Activated CD4-positive, alpha-beta memory T cell treated with anti-CD3 and anti-CD28 coated beads, Interleukin-2, amount 10 ng/mL, durations not matched to agents 7 days and 5 days (primary cell): ENCODE measurements around the gene GLG1. TPM values are rescaled to one million over a fixed set of nuclear protein-coding genes. Genes with fewer than 3 reads are reported as not detected.
"Not testable (repeated sequence)": the region's sequence is repeated elsewhere in the genome, so short reads cannot be mapped to it uniquely, and the experiment has no call there.

ENCODE experiments used
- CTCF ChIA-PET: fragments of 350-600 bp; sonication (Branson Sonifier 250); formaldehyde crosslinking; loops from one replicate; lab custom pipeline; 2021; ENCODE audit warnings: antibody characterized with exemption, inconsistent platforms; lab: Charles Lee
- POLR2A ChIA-PET: fragments of 350-600 bp; sonication (Branson Sonifier 250); formaldehyde crosslinking; loops from one replicate; lab custom pipeline; 2021; ENCODE audit warnings: antibody characterized with exemption; lab: Charles Lee
- DNase-seq: peaks from one replicate; pipeline ENCODE4 v3.0.0-alpha.2; 2020
- H3K27ac Mint-ChIP-seq: one replicate; pipeline ENCODE4 v1.8.0; 2021; ENCODE audit warnings: mild to moderate bottlenecking, mixed read lengths
- H3K27me3 Mint-ChIP-seq: one replicate; pipeline ENCODE4 v1.8.0; 2021; ENCODE audit warnings: mixed read lengths
- H3K36me3 Mint-ChIP-seq: one replicate; pipeline ENCODE4 v1.8.0; 2021; ENCODE audit warnings: low read depth, mixed read lengths
- H3K4me1 Mint-ChIP-seq: one replicate; pipeline ENCODE4 v1.8.0; 2021; ENCODE audit warnings: mixed read lengths
- H3K4me3 Mint-ChIP-seq: one replicate; pipeline ENCODE4 v1.8.0; 2021; ENCODE audit warnings: mild to moderate bottlenecking, mixed read lengths
- H3K9me3 Mint-ChIP-seq: one replicate; pipeline ENCODE4 v1.8.0; 2021; ENCODE audit warnings: mixed read lengths
- total RNA-seq, 2 experiments: library from RNA; stranded (reverse); gene quantifications; one replicate each; pipeline ENCODE4 v1.2.3, GENCODE V29; 2021

GLG1 gene
- total RNA-seq, 2 experiments from 2014 or later = 130 to 132 TPM

GRCh38 chr16:74413485-74413884, 193.4 kb downstream of the GLG1 start:
- CTCF ChIA-PET, H3K36me3 Mint-ChIP-seq, H3K27me3 Mint-ChIP-seq, POLR2A ChIA-PET, H3K27ac Mint-ChIP-seq, H3K9me3 Mint-ChIP-seq, H3K4me3 Mint-ChIP-seq, DNase-seq, H3K4me1 Mint-ChIP-seq: not testable (repeated sequence)

DNA sequence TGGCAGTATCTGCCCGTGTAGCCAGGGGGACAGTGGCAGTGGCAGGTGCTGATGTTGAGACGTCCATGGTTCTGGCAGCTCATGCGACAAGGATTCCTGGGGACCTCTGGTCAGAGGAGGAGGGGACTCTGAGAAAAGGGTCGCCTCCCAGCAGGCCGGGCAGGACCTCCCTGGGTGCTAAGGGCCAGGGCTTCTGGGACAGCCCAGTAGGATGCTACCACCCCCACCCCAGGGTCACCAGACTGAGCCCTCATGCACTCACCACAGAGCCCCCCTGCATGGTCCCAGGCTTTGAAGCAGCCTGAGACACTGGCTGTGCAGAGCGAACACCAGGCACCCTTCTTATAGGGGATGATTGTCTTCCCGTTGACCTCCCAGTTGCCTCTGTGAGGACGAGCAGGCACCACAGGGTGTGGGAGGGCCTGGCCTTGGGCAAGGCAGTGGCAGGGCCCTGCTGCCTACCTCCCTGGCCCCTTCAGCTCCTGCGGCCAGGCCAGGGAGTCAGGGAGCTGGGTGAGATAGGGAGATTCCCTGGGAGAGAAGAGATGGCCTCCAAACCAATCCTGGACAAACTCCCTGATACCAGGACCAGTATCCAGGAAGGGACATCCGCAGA, 194.0 kb downstream of the GLG1 start:
- DNase-seq, H3K27me3 Mint-ChIP-seq, POLR2A ChIA-PET, H3K4me1 Mint-ChIP-seq, H3K36me3 Mint-ChIP-seq, CTCF ChIA-PET, H3K27ac Mint-ChIP-seq, H3K9me3 Mint-ChIP-seq, H3K4me3 Mint-ChIP-seq: not testable (repeated sequence)

- H3K9me3 Mint-ChIP-seq, H3K4me3 Mint-ChIP-seq, DNase-seq, H3K27me3 Mint-ChIP-seq, H3K27ac Mint-ChIP-seq, POLR2A ChIA-PET, H3K36me3 Mint-ChIP-seq, CTCF ChIA-PET, H3K4me1 Mint-ChIP-seq: not testable (repeated sequence)
Observed at GRCh38 chr16:74412138-74412774, 194.7 kb downstream of the GLG1 start.

DNA sequence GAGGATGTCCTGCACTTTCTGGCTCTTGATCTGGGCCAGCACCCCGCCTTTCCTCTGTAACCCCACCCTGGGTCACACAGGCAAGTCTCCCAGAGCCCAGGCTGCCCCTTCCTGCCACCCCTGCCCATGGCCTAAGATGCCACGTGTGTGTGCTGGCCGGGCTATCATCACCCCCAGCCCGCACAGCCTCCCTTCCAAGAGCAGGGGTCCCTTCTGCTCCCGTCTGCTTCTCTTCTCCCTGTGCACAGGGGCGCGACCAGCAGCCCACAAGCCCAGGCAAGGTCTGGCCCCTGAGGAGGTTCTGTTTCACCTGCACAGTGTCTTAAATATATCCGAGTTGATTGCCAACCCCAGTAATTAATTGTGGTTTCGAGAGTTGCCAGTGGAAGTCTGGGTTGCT, 195.9 kb downstream of the GLG1 start:
- H3K36me3 Mint-ChIP-seq, DNase-seq, H3K27ac Mint-ChIP-seq, H3K4me3 Mint-ChIP-seq, POLR2A ChIA-PET, H3K4me1 Mint-ChIP-seq, H3K9me3 Mint-ChIP-seq, H3K27me3 Mint-ChIP-seq, CTCF ChIA-PET: not testable (repeated sequence)

GRCh38 chr16:74410057-74410957, 196.6 kb downstream of the GLG1 start:
- CTCF ChIA-PET, DNase-seq, POLR2A ChIA-PET, H3K27me3 Mint-ChIP-seq, H3K4me3 Mint-ChIP-seq, H3K4me1 Mint-ChIP-seq, H3K9me3 Mint-ChIP-seq, H3K27ac Mint-ChIP-seq, H3K36me3 Mint-ChIP-seq: not testable (repeated sequence)

DNA sequence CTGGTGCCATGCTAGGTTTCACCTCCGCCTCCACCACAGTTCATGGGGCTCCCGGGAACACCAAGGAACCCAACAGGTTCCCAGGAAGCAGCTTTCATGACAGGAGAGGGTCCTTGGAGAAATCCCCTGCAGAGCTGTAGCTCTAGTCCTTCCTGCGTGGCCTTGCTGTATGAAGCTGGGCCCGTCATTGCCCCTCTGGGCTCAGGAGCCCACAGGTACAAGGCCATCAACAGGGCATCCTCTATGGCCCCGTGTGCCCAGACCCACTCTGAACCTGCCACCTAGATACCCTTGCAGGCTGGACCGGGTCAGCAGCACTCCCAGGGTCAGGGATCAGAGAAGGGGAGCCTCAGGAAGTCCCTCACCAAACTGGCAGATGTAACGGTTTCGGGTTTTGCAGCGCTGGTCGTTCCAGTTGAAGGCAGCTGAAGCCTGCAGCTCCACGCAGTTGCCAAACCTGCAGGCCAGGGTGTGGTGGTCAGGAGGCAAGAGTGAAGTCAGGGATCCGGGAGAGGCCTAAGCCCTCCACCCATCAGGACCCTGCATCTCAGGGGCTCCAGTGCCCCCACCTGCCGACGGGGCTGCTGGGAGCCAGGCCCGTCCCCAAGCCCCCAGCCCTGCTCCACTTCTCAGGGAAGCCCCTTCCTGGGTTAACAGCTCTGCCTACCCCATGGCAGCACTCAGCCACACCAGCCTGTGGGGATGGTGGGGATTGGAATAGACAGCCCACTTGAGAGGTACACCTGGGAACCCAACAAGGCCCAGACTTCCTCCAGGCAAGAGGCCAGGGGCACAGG, 197.5 kb downstream of the GLG1 start:
- H3K4me3 Mint-ChIP-seq, H3K9me3 Mint-ChIP-seq, H3K27me3 Mint-ChIP-seq, CTCF ChIA-PET, H3K4me1 Mint-ChIP-seq, H3K27ac Mint-ChIP-seq, H3K36me3 Mint-ChIP-seq, DNase-seq, POLR2A ChIA-PET: not testable (repeated sequence)

DNA sequence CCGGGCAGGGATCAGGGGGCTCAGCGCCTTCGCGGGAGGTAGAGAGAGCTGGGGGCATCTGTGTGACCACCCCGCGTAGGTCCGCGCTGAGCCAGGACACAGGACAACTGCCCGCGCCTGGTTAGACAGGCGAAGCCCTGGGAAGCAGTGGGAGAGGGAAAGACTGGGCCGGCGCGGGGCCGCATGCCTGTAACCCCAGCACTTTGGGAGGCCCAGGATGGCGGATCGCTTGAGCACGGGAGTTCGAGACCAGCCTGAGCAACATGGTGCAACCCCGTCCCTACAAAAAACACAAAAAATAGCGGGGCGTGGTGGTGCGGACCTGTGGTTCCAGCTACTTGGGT, 199.6 kb downstream of the GLG1 start:
- H3K4me3 Mint-ChIP-seq, POLR2A ChIA-PET, H3K27ac Mint-ChIP-seq, H3K9me3 Mint-ChIP-seq, H3K27me3 Mint-ChIP-seq, H3K4me1 Mint-ChIP-seq, CTCF ChIA-PET, DNase-seq, H3K36me3 Mint-ChIP-seq: not testable (repeated sequence)

- H3K4me1 Mint-ChIP-seq, H3K27me3 Mint-ChIP-seq, H3K36me3 Mint-ChIP-seq, POLR2A ChIA-PET, H3K4me3 Mint-ChIP-seq, H3K9me3 Mint-ChIP-seq, CTCF ChIA-PET, H3K27ac Mint-ChIP-seq, DNase-seq: not testable (repeated sequence)
Observed at GRCh38 chr16:74406600-74407361, 200.1 kb downstream of the GLG1 start.

DNA sequence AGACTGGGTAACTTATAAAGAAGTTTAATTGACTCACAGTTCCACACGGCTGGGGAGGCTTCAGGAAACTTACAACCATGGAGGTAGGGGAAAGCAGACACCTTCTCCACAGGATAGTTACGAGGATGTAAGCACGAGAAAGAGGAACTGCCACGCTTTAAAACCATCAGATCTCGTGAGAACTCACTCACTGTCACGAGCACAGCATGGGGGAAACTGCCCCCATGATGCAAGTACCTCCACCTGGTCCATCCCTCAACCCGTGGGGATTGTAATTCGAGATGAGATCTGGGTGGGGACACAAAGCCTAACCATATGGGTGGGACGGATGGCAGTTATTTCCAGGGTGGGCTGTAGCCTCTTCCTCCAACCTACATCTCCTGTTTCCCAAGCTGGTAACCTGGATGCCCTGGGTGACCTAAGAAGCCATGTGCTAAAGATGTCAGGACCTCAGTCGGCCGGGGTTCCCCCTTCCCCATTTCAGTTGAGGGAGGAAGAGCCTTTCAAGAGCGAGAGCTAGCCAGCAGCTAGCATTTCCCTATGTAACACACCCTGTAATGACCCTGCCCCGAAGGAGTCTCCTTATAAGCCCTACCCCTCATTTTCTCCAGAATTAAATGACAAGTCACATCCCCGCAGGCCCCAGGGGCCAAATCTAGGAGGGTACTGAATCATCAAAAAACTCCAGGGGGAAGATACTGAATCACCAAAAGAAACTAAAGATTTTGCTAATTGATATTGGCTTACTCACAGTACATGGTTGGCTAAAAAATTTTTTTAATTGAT, 202.6 kb downstream of the GLG1 start:
- DNase-seq, H3K27ac Mint-ChIP-seq, H3K4me1 Mint-ChIP-seq, CTCF ChIA-PET, POLR2A ChIA-PET, H3K9me3 Mint-ChIP-seq, H3K36me3 Mint-ChIP-seq, H3K27me3 Mint-ChIP-seq, H3K4me3 Mint-ChIP-seq: not testable (repeated sequence)

DNA sequence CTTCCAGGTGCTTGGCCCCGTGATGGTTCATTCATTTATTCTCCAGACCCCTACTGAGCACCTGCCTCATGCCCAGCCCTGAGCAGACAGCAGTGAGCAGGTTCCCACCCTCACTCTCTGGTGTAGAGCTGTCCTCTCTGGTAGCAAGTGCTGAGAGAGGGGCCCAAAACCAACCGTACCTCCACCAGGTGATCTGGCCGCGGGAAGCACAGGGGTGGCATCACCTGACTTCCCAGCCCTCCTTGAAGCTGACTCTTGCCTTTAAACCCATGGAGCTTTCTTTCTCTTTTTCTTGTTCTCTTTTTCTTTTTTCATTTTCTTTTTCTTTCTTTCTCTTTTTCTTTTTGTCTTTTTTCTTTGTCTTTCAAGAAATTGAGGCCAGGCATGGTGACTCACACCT, 206.7 kb downstream of the GLG1 start:
- CTCF ChIA-PET, H3K27ac Mint-ChIP-seq, H3K36me3 Mint-ChIP-seq, H3K9me3 Mint-ChIP-seq, H3K4me3 Mint-ChIP-seq, H3K27me3 Mint-ChIP-seq, POLR2A ChIA-PET, DNase-seq, H3K4me1 Mint-ChIP-seq: not testable (repeated sequence)

- H3K36me3 Mint-ChIP-seq, H3K27ac Mint-ChIP-seq, CTCF ChIA-PET, H3K27me3 Mint-ChIP-seq, POLR2A ChIA-PET, H3K4me1 Mint-ChIP-seq, H3K9me3 Mint-ChIP-seq, DNase-seq, H3K4me3 Mint-ChIP-seq: not testable (repeated sequence)
Observed at GRCh38 chr16:74398212-74398895, 208.6 kb downstream of the GLG1 start.
